NCI-H1436 treated with DMSO at 0.1 percent for 48 hours (cell line): ENCODE data around the gene RAB36.

Experiments used
- DNase-seq: peaks from one replicate; lab custom pipeline; 2025; lab: John Stamatoyannopoulos, UW

The RAB36 gene

GRCh38 chr22:23158516-23159290 lies 13.4 kb downstream of the RAB36 start:
- no peak for DNase-seq

- DNase-seq = no peak
Measured at GRCh38 chr22:23159291-23159630, 14.0 kb downstream of the RAB36 start.

GRCh38 chr22:23161029-23161428 lies 15.8 kb downstream of the RAB36 start:
- no peak for DNase-seq

GRCh38 chr22:23161574-23161973 lies 16.3 kb downstream of the RAB36 start:
- no peak for DNase-seq

GRCh38 chr22:23163665-23164064 lies 18.4 kb downstream of the RAB36 start:
- no peak for DNase-seq

GRCh38 chr22:23164091-23164490 lies 18.8 kb downstream of the RAB36 start:
- no peak for DNase-seq

- no peak for DNase-seq
Measured at GRCh38 chr22:23166042-23166831, 21.0 kb downstream of the RAB36 start.

GRCh38 chr22:23166841-23167616 lies 21.8 kb downstream of the RAB36 start:
- no peak for DNase-seq

- no peak for DNase-seq
Measured at GRCh38 chr22:23168391-23169042, 23.2 kb downstream of the RAB36 start.

- DNase-seq = no peak
Measured at GRCh38 chr22:23169043-23169406, 23.7 kb downstream of the RAB36 start.

- no peak for DNase-seq
Measured at GRCh38 chr22:23175817-23176644, 30.8 kb downstream of the RAB36 start.

GRCh38 chr22:23176645-23177027 lies 31.4 kb downstream of the RAB36 start:
- DNase-seq = no peak

- no peak for DNase-seq
Measured at GRCh38 chr22:23177197-23177596, 31.9 kb downstream of the RAB36 start.

GRCh38 chr22:23178512-23179254 lies 33.4 kb downstream of the RAB36 start:
- DNase-seq = no peak

GRCh38 chr22:23179381-23180299 lies 34.4 kb downstream of the RAB36 start:
- no peak for DNase-seq

GRCh38 chr22:23180301-23180892 lies 35.1 kb downstream of the RAB36 start, which contains the start of gene BCR:
TSS of gene BCR (plus strand) at chr22:23180509. CDS start at chr22:23180961, 452 bp downstream.
- DNase-seq = no peak

GRCh38 chr22:23180893-23181720 lies 35.8 kb downstream of the RAB36 start:
- DNase-seq = no peak

GRCh38 chr22:23181721-23182308 lies 36.5 kb downstream of the RAB36 start:
- no peak for DNase-seq
